Measurements from ENCODE around the gene NDUFA13.

GRCh38 chr19:19559931-19560330 is 43.9 kb downstream of the NDUFA13 start:
- no peak for TF ChIP-seq CTCF (IDR thresholded peaks at IDR 0.05)
- TF ChIP-seq POLR2A (IDR thresholded peaks at IDR 0.05): no peak
